Esophagus muscularis mucosa (tissue), 4 donors: Measurements from ENCODE around the gene ZNF37A. TPM values are rescaled to one million over a fixed set of nuclear protein-coding genes. Genes with fewer than 3 reads are reported as not detected.
"Not testable (repeated sequence)": the region's sequence is repeated elsewhere in the genome, so short reads cannot be mapped to it uniquely, and the experiment has no call there.

Experiments
- DNase-seq: peaks from one replicate; pipeline ENCODE4 v3.0.0-alpha.2; 2017; ENCODE audit errors: extremely low spot score
- H3K27ac ChIP-seq, 4 donors: fragments of 200-600 bp; sonication (generic); replicated peaks in 1 of 4; 1 replicate in 3 of 4; 2 replicates in 1 of 4; pipeline ENCODE4 v1.5.1; 2016 to 2019; ENCODE audit warnings: mild to moderate bottlenecking in 1 of 4
- H3K27me3 ChIP-seq, 4 donors: fragments of 200-600 bp; sonication (generic); one replicate each; pipeline versions ENCODE4 v1.5.1 to v1.6.0; 2016 to 2019
- H3K36me3 ChIP-seq, 4 donors: fragments of 200-600 bp; sonication (generic); one replicate each; pipeline ENCODE4 v1.5.1; 2016 to 2019
- H3K4me1 ChIP-seq, 4 donors: fragments of 200-600 bp; sonication (generic); one replicate each; pipeline ENCODE4 v1.5.1; 2016 to 2019
- H3K4me3 ChIP-seq, 4 donors: fragments of 200-600 bp; sonication (generic); 1 replicate in 2 of 4; 2 replicates in 2 of 4; pipeline ENCODE4 v1.5.1; 2016 to 2019; ENCODE audit warnings: mild to moderate bottlenecking in 4 of 4, moderate library complexity in 1 of 4
- H3K9me3 ChIP-seq, 4 donors: fragments of 200-600 bp; sonication (generic); 1 replicate in 3 of 4; 2 replicates in 1 of 4; pipeline ENCODE4 v1.5.1; 2016 to 2019
- CTCF ChIP-seq, 3 experiments: fragments of 200-600 bp in 2 of 3; fragments of 450-650 bp in 1 of 3; sonication (generic) in 2 of 3; IDR thresholded peaks; one replicate each; pipeline ENCODE4 v1.5.1; 2017 to 2019; ENCODE audit warnings: antibody characterized with exemption in 3 of 3, mild to moderate bottlenecking in 2 of 3, moderate library complexity in 1 of 3
- EP300 ChIP-seq: sonication (generic); formaldehyde crosslinking; IDR thresholded peaks from one replicate; pipeline ENCODE4 v1.6.1; 2017; ENCODE audit warnings: antibody characterized with exemption
- POLR2A ChIP-seq: fragments of 450-650 bp; IDR thresholded peaks from one replicate; pipeline ENCODE4 v1.6.1; 2017; ENCODE audit warnings: antibody characterized with exemption, moderate library complexity, mild to moderate bottlenecking, low read depth
- POLR2AphosphoS5 ChIP-seq, 2 donors: sonication (generic); formaldehyde crosslinking; IDR thresholded peaks; one replicate each; pipeline ENCODE4 v1.6.1; 2017; ENCODE audit warnings: antibody characterized with exemption in 2 of 2
- WGBS: methylation state at CpG from one replicate; pipeline ENCODE4 v1.1.5; 2018; 5-methylcytosine and 5-hydroxymethylcytosine counted together
- intact Hi-C: fragments of 100-400 bp; cut with DNase I; formaldehyde crosslinking; loops from one replicate; pipeline ENCODE4 v1.15.1; 2023
- total RNA-seq, 4 donors: library from RNA; depleted of rRNA; stranded (reverse); fragments of >200 nt; gene quantifications; one replicate each; pipeline versions ENCODE4 v1.1.0 to v1.2.1, GENCODE V29; 2016

Gene ZNF37A
- total RNA-seq, 4 donors from 2014 or later: 11.4 to 19.1 (median 17.7) TPM

- no peak overlapping the region for H3K27ac ChIP-seq
- no peak overlapping the region for H3K4me3 ChIP-seq
- H3K4me1 ChIP-seq: no peaks in the 10 kb centered on the region
- intact Hi-C loops: no loop called here
- H3K9me3 ChIP-seq: no peaks in the 10 kb centered on the region
- DNase-seq: no peak
- WGBS: 80% methylated on average over 8 of the region's 8 CpGs
- TF ChIP-seq POLR2AphosphoS5 (IDR thresholded peaks at IDR 0.05): no peak
- TF ChIP-seq EP300: no peak
- no peak for TF ChIP-seq POLR2A
- no peak for TF ChIP-seq CTCF (IDR thresholded peaks at IDR 0.05)
- peaks cover 0 to 8% (median 0%) of the 10 kb centered on the region in 4 donors for H3K27me3 ChIP-seq
- H3K36me3 ChIP-seq: no peaks in the 10 kb centered on the region
Measured at GRCh38 chr10:38070501-38070900, 23.6 kb upstream of the ZNF37A start.

GRCh38 chr10:38072552-38072951 is 21.6 kb upstream of the ZNF37A start:
- Histone ChIP-seq H3K9me3 (no peaks in the 10 kb centered on the region), H3K27me3 (peaks cover 0 to 8% (median 0%) of the 10 kb centered on the region in 4 donors), H3K27ac (no peak overlapping the region), H3K4me3 (no peak overlapping the region), H3K4me1 (no peaks in the 10 kb centered on the region), H3K36me3 (no peaks in the 10 kb centered on the region)
- TF ChIP-seq EP300 (no peak), POLR2AphosphoS5 (IDR thresholded peaks at IDR 0.05) (no peak), POLR2A (no peak), CTCF (IDR thresholded peaks at IDR 0.05) (no peak)
- DNase-seq: no peak
- intact Hi-C loops: no loop called here

GRCh38 chr10:38076687-38077086 is 17.4 kb upstream of the ZNF37A start:
- TF ChIP-seq CTCF (IDR thresholded peaks at IDR 0.05) (no peak), EP300 (no peak), POLR2A (no peak), POLR2AphosphoS5 (IDR thresholded peaks at IDR 0.05) (no peak)
- intact Hi-C loops: no loop called here

GRCh38 chr10:38093318-38093717 is 819 bp upstream of the ZNF37A start:
- intact Hi-C loops: loop anchor here (10.0 kb wide), 2 partner anchors 79 to 239 kb away; partner anchors contain the start of genes ZNF248 and ZNF33A
- not testable (repeated sequence) for DNase-seq, H3K9me3 ChIP-seq, H3K27me3 ChIP-seq
- 95% methylated on average over 15 of the region's 15 CpGs for WGBS
- H3K27ac ChIP-seq: peak overlapping the region; percentile 85 to 94 (median 88)
- H3K36me3 ChIP-seq: peaks cover 15 to 28% (median 23%) of the 10 kb centered on the region in 4 donors
- H3K4me3 ChIP-seq: peak overlapping the region; percentile 62 to 94 (median 81)
- peaks cover 8 to 18% (median 17%) of the 10 kb centered on the region in 4 donors for H3K4me1 ChIP-seq

More at GRCh38 chr10:38076687-38077086, 17.4 kb upstream of the ZNF37A start:
- Histone ChIP-seq H3K27ac (no peak overlapping the region), H3K4me3 (no peak overlapping the region), H3K9me3 (no peaks in the 10 kb centered on the region), H3K27me3 (no peaks in the 10 kb centered on the region), H3K4me1 (no peaks in the 10 kb centered on the region), H3K36me3 (no peaks in the 10 kb centered on the region)
- WGBS: 75% methylated on average over 2 of the region's 2 CpGs
- no peak for DNase-seq

- TF ChIP-seq EP300: no peak
- TF ChIP-seq POLR2A: no peak
- TF ChIP-seq CTCF (IDR thresholded peaks at IDR 0.05): no peak
- TF ChIP-seq POLR2AphosphoS5 (IDR thresholded peaks at IDR 0.05): no peak
- H3K4me3 ChIP-seq: peak overlapping the region; percentile 62 to 94 (median 81)
- H3K4me1 ChIP-seq: peaks cover 8 to 18% (median 17%) of the 10 kb centered on the region in 4 donors
- no peaks in the 10 kb centered on the region for H3K27me3 ChIP-seq
- H3K27ac ChIP-seq: peak overlapping the region; percentile 85 to 94 (median 88)
- WGBS: 15% methylated on average over 16 of the region's 16 CpGs
- peaks cover 15 to 33% (median 26%) of the 10 kb centered on the region in 4 donors for H3K36me3 ChIP-seq
- intact Hi-C loops: loop anchor here (2.0 to 10.0 kb wide), 3 partner anchors 79 to 239 kb away; partner anchors contain the start of genes ZNF248 and ZNF33A
- peaks cover 0 to under 1% (median 0%) of the 10 kb centered on the region in 4 donors for H3K9me3 ChIP-seq
- DNase-seq: no peak
Measured at GRCh38 chr10:38093816-38094157, 350 bp upstream of the ZNF37A start.
